IPS-18a (cell line): ENCODE results near the gene BATF3.
"Not testable (repeated sequence)": the region's sequence is repeated elsewhere in the genome, so short reads cannot be mapped to it uniquely, and the experiment has no call there.

Source experiments
- H3K27ac ChIP-seq: one replicate; pipeline ENCODE4 v1.5.1; 2013; ENCODE audit warnings: low read length
- H3K27me3 ChIP-seq: one replicate; pipeline ENCODE4 v1.6.1; 2013; ENCODE audit warnings: mild to moderate bottlenecking, low read length; ENCODE audit not compliant: control insufficient read depth, insufficient read depth
- H3K36me3 ChIP-seq: one replicate; pipeline ENCODE4 v1.6.1; 2013; ENCODE audit warnings: low read depth, low read length; ENCODE audit not compliant: control insufficient read depth
- H3K4me1 ChIP-seq: one replicate; pipeline ENCODE4 v1.6.1; 2013; ENCODE audit warnings: low read depth, low read length; ENCODE audit not compliant: control insufficient read depth
- H3K4me3 ChIP-seq: one replicate; pipeline ENCODE4 v1.5.1; 2013; ENCODE audit warnings: low read length
- H3K9ac ChIP-seq: one replicate; pipeline ENCODE4 v1.6.1; 2013; ENCODE audit warnings: mild to moderate bottlenecking, low read length, moderate library complexity
- H3K9me3 ChIP-seq: one replicate; pipeline ENCODE4 v1.6.1; 2013; ENCODE audit warnings: low read depth, low read length; ENCODE audit not compliant: control insufficient read depth

The BATF3 gene

GRCh38 chr1:212666116-212666775 is 33.4 kb downstream of the BATF3 start:
- H3K9ac ChIP-seq, result no peak overlapping the region
- H3K4me1 ChIP-seq, result no peaks in the 10 kb centered on the region
- no peak overlapping the region for H3K4me3 ChIP-seq
- H3K27me3 ChIP-seq, result peaks cover 15% of the 10 kb centered on the region
- no peaks in the 10 kb centered on the region for H3K36me3 ChIP-seq
- H3K9me3 ChIP-seq, result no peaks in the 10 kb centered on the region
- no peak overlapping the region for H3K27ac ChIP-seq

GRCh38 chr1:212665241-212666115 is 34.2 kb downstream of the BATF3 start:
- no peaks in the 10 kb centered on the region for H3K9me3 ChIP-seq
- peak overlapping the region; percentile 34 for H3K9ac ChIP-seq
- no peak overlapping the region for H3K27ac ChIP-seq
- no peaks in the 10 kb centered on the region for H3K4me1 ChIP-seq
- H3K36me3 ChIP-seq, result no peaks in the 10 kb centered on the region
- peak overlapping the region; percentile 63 for H3K4me3 ChIP-seq
- H3K27me3 ChIP-seq, result peaks cover 15% of the 10 kb centered on the region

DNA sequence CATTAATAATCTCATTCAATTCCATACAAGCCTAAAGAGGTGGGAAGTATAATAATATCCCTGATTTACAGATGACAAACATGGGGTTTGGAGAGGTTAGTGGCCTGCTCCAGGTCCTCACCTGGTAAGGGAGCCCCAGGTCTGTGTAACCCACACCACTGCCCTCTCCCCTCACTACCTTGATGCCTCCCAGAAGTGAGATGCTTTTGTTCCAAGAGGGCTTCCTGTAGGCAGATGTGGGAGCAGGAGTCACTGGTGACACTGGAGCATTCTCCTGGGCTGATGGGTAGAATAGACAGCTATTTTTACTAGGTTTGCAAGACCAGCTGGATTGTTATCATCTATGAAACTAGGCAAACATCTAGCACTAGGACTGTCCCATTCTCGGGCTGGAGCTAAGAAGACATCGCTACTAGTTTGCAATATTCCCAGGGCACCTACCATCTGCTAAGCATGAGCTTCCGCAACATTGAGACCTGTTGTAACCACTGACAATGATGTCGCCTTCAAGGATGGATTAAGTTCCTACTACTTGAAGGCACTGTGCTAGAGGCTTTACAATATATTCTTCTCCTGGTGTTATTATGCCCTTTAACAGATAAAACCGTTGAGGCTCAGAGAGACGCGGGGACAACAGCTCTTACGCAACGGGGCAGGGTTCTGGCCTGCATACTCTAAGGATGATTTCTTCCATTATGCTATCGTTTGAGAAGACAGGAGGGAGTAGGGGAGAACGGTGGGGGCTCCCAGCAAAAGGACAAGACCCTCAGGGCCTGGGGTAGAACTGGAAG is 35.0 kb downstream of the BATF3 start:
- H3K9me3 ChIP-seq, result no peaks in the 10 kb centered on the region
- no peaks in the 10 kb centered on the region for H3K36me3 ChIP-seq
- H3K4me3 ChIP-seq, result no peak overlapping the region
- H3K27ac ChIP-seq, result no peak overlapping the region
- H3K27me3 ChIP-seq, result peaks cover 15% of the 10 kb centered on the region
- H3K4me1 ChIP-seq, result no peaks in the 10 kb centered on the region
- no peak overlapping the region for H3K9ac ChIP-seq

DNA sequence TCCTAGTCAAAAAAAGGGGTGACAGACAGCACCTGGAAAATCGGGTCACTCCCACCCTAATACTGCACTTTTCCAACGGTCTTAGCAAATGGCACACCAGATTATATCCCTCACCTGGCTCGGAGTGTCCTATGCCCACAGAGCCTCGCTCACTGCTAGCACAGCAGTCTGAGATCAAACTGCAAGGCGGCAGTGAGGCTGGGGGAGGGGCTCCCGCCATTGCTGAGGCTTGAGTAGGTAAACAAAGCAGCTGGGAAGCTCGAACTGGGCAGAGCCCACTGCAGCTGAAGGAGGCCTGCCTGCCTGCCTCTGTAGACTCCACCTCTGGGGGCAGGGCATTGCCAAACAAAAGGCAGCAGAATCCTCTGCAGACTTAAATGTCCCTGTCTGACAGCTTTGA is 41.4 kb downstream of the BATF3 start:
- H3K9ac ChIP-seq, H3K27me3 ChIP-seq, H3K9me3 ChIP-seq, H3K4me3 ChIP-seq, H3K36me3 ChIP-seq, H3K27ac ChIP-seq, H3K4me1 ChIP-seq: not testable (repeated sequence)

GRCh38 chr1:212656730-212657129 is 42.9 kb downstream of the BATF3 start:
- no peak overlapping the region for H3K9ac ChIP-seq
- no peaks in the 10 kb centered on the region for H3K27me3 ChIP-seq
- no peaks in the 10 kb centered on the region for H3K4me1 ChIP-seq
- H3K9me3 ChIP-seq, result no peaks in the 10 kb centered on the region
- H3K4me3 ChIP-seq, result no peak overlapping the region
- H3K27ac ChIP-seq, result no peak overlapping the region
- H3K36me3 ChIP-seq, result no peaks in the 10 kb centered on the region

- Histone ChIP-seq H3K4me3 (no peak overlapping the region), H3K36me3 (no peaks in the 10 kb centered on the region), H3K4me1 (no peaks in the 10 kb centered on the region), H3K9me3 (no peaks in the 10 kb centered on the region), H3K27me3 (no peaks in the 10 kb centered on the region), H3K27ac (no peak overlapping the region), H3K9ac (no peak overlapping the region)
Observed at GRCh38 chr1:212655668-212656440, 43.8 kb downstream of the BATF3 start.

DNA sequence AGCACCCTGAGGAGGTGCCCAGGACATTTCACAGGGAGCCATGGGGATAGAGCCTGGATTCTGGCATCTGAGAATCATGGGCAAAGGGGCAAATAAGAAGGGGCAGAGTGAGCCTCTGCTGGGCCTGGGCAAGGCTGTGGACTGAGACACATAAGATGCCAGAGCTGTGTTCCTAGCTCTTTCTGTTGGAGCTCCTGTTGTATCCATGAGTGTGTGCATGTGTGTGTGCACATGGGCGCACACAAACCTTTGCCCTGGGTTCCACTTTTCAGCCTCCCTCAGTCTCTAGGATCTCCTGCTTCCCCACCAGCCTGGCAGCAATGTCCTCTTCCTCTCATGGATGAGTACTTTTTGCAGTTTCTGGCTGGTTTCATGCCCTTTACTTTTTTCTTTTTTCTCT is 47.0 kb downstream of the BATF3 start:
- Histone ChIP-seq H3K27ac (no peak overlapping the region), H3K4me1 (no peaks in the 10 kb centered on the region), H3K27me3 (no peaks in the 10 kb centered on the region)

GRCh38 chr1:212651977-212652376 is 47.7 kb downstream of the BATF3 start:
- H3K9me3 ChIP-seq, result no peaks in the 10 kb centered on the region
- no peaks in the 10 kb centered on the region for H3K36me3 ChIP-seq
- no peaks in the 10 kb centered on the region for H3K27me3 ChIP-seq
- H3K27ac ChIP-seq, result no peak overlapping the region
- no peak overlapping the region for H3K4me3 ChIP-seq
- no peaks in the 10 kb centered on the region for H3K4me1 ChIP-seq
- no peak overlapping the region for H3K9ac ChIP-seq

More for the DNA sequence above, 47.0 kb downstream of the BATF3 start:
- Histone ChIP-seq H3K36me3 (no peaks in the 10 kb centered on the region), H3K4me3 (no peak overlapping the region), H3K9me3 (no peaks in the 10 kb centered on the region), H3K9ac (no peak overlapping the region)

DNA sequence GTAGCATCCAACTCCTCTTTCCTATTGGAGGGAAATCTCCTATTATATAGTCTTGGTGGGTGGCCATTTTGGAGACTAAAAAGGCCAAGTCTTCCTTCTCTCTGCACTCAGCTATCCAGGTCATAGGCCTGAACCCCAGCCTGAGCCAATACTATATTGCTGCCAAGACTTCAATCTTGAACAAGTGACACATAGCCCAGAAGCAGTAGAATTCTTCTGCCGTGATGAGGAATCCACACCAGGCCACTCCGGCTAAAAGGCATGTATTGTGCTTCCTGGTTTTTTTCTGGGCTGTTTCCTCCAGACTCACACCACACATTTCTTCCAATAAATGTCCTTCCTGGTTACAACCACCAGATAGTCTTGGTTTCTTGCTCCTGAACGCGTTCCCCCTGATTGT is 48.1 kb downstream of the BATF3 start:
- Histone ChIP-seq H3K36me3 (no peaks in the 10 kb centered on the region), H3K4me1 (no peaks in the 10 kb centered on the region), H3K4me3 (no peak overlapping the region), H3K9ac (no peak overlapping the region), H3K27ac (no peak overlapping the region), H3K27me3 (no peaks in the 10 kb centered on the region), H3K9me3 (no peaks in the 10 kb centered on the region)

GRCh38 chr1:212650228-212650627 is 49.4 kb downstream of the BATF3 start:
- no peaks in the 10 kb centered on the region for H3K9me3 ChIP-seq

GRCh38 chr1:212649020-212649419 is 50.6 kb downstream of the BATF3 start:
- Histone ChIP-seq H3K9me3 (no peaks in the 10 kb centered on the region), H3K27ac (no peak overlapping the region), H3K36me3 (no peaks in the 10 kb centered on the region), H3K4me3 (no peak overlapping the region), H3K4me1 (no peaks in the 10 kb centered on the region), H3K27me3 (no peaks in the 10 kb centered on the region), H3K9ac (no peak overlapping the region)

More at GRCh38 chr1:212650228-212650627, 49.4 kb downstream of the BATF3 start:
- no peak overlapping the region for H3K9ac ChIP-seq
- H3K4me3 ChIP-seq, result no peak overlapping the region
- H3K36me3 ChIP-seq, result no peaks in the 10 kb centered on the region
- no peak overlapping the region for H3K27ac ChIP-seq
- H3K4me1 ChIP-seq, result no peaks in the 10 kb centered on the region
- no peaks in the 10 kb centered on the region for H3K27me3 ChIP-seq
